HG02642 (cell line): ENCODE results near the gene MRPL55.
"Not testable (repeated sequence)": the region's sequence is repeated elsewhere in the genome, so short reads cannot be mapped to it uniquely, and the experiment has no call there.

Source experiments
- ATAC-seq: cut with Tn5 transposase; IDR thresholded peaks from one replicate; pipeline ENCODE4 v1.9.1; 2021; ENCODE audit warnings: mild to moderate bottlenecking; ENCODE audit not compliant: unreplicated experiment, poor library complexity

MRPL55 gene

GRCh38 chr1:228125185-228125584 is 16.1 kb upstream of the MRPL55 start:
- ATAC-seq, result no peak

- no peak for ATAC-seq
Measured at GRCh38 chr1:228123505-228123904, 14.4 kb upstream of the MRPL55 start.

- ATAC-seq, result no peak
Measured at GRCh38 chr1:228122921-228123441, 13.9 kb upstream of the MRPL55 start.

- ATAC-seq, result no peak
Measured at GRCh38 chr1:228120857-228121489, 11.9 kb upstream of the MRPL55 start.

DNA sequence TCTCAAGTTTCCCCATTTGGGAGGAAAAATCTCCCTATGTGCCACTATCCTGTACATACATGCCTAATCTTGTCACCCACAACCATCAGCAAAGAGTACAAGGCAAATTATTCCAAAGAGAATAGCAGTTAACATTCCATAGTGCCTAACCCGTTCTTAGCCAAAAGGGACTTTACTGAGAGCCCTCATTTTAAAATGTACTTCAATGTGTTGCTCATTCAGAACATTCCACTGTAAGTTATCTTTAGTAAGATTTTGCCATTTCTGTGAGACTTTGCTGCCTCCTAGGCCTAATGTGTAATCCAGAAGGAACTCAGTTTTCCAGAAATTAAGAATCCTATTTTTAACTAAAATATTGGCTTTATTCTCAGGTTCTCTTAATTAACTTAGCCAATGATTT is 11.3 kb upstream of the MRPL55 start:
- ATAC-seq, result no peak

DNA sequence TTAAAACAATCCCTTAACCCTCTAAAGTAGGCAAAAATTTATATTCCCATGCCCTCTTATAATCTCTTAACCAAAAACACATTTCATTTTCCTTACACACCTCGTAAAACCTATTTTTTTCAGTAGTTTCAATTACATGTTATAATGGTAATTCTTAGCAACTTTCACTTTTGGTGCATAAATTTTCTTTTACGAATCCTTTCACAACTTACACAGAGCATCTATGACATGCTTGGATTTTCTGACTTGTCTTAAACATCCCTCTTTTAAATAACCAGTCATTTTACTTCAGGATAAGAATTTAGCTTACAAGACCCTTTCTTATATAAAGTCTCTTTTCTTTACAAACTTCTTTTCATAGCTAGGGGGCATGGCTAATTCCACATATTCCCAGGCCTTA is 8.9 kb upstream of the MRPL55 start:
- no peak for ATAC-seq

DNA sequence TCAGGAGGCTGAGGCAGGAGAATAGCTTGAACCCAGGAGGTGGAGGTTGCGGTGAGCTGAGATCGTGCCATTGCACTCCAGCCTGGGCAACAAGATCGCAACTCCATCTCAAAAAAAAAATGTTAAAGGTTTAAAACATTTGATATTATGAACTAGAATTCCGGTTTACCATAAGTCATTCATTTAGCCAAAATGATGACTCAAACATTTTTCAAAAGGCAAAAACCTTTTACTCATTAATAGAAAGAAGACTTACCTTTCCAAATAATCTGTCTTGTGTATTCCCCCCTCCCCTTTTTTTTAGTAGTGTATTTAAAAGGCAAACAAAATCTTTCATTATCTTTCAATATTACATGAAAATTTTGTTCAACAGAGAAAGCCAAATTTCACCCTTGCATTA is 8.2 kb upstream of the MRPL55 start:
- ATAC-seq, result no peak

DNA sequence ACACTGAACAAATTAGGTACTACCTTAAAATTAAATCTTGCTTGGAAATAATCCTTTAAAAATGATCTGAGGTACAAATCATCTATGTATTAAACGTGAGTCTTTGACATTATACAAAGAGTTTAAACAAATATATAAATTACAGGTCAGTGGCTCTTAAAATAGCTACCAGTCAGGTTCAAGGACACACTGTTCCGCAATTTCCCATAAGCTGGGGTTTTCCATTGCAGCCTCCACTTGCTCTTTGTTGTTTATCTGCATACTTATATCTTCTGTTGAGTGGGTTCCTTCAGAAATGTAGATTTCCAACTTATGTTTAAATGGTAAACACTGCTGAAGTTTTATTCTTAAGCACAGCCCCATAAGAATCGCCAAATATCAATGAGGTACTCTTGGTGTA is 5.7 kb upstream of the MRPL55 start:
- ATAC-seq, result no peak

DNA sequence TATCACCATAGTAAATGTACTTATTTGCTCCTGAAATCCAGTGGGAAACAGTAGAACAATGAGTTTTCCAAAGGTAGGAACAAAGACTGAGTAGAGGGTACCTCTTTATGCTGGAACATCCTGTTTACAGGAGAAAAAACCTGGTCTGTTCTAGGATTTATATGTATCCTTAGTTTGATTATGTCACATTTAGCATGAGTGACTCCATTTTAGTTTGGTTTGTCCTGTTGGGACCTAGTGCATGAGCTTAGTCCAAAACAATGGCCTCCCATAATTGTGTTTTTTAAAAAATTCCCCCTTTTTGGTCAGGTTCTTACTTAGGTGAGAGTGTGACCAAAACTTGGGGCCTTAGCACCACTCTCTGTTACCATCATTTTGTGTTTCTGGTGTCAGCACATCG is 3.5 kb upstream of the MRPL55 start:
- no peak for ATAC-seq

GRCh38 chr1:228112167-228112566 is 3.1 kb upstream of the MRPL55 start:
- ATAC-seq, result no peak

DNA sequence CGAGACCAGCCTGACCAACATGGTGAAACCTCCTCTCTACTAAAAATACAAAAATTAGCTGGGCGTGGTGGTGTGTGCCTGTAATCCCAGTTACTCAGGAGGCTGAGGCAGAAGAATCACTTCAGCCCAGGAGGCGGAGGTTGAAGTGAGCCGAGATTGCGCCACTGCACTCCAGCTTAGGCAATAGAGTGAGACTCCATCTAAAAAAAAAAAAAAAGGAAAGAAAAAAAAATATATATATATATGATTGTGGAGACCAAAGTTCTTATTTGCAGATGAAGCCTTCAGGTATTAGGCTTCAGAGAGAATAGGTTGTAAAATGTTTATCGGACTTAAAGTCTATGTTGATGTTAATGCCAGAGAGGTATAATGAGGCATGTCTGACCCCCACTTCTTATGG is 2.2 kb upstream of the MRPL55 start:
- ATAC-seq, result not testable (repeated sequence)

DNA sequence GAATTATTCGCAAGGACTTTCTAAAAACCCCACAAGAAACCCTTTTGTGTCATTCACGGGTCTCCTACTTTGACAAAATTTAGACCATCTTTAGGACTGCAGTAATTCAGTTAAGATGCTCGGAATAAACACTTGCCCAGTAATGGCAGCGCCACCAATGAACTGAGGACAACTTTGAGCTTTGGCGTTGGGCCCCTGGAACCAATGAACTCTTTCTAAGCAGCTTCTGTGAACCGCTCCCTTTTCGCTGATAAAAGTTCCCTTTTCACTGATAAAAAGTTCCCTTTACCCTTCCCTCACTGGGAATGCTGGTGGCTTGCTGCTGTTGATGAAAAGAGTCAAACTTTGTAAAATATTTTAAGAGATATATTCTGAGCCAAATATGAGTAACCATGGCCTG is 1.5 kb upstream of the MRPL55 start:
- no peak for ATAC-seq

GRCh38 chr1:228109962-228110488 is 926 bp upstream of the MRPL55 start:
- peak; percentile 1 for ATAC-seq

GRCh38 chr1:228108742-228109072 is 392 bp downstream of the MRPL55 start:
- no peak for ATAC-seq

DNA sequence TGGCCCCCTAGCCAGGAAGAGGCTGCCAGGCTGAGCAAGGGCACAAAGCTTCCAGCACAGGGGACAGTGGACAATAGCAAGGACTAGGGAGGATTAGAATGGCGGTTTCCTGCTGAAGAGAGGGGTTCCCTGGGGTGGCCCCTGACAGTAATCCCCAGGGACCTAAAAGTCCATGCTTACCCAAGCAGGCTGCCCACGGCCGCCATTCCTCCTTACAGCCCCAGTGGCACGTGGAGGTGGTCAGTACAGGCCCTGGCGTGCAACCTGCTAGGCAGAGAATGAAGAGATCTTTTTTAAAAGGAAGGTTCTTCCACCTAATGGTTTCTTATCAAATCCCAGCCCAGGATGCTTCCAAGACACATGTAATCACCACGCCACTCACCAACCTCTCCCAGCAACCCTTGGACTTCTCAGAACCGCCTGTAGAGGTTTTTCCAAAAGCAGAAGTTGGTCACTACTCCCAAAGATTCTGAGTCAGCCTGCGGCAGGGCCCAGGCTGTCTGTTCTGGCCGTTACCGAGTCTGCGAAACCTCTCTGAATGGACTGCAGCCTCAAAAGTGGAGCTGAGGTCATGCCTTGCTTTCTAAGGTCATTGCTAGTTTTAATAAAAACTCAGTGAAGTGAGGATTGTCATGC is 926 bp downstream of the MRPL55 start:
- ATAC-seq, result no peak

- no peak for ATAC-seq
Measured at GRCh38 chr1:228107636-228108035, 1.5 kb downstream of the MRPL55 start.

DNA sequence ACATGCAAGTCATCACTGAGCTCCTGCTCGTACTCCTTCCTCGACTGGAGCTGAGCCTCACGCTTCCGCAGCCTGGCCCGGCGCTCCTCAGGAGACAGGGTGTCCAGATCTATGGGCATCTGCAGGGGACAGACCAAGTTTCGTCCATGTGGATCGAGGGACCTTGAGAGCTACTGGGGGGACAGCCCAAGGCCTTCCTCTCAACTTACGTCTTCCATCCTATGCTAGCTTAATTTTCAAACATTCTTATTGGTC is 2.4 kb downstream of the MRPL55 start:
- no peak for ATAC-seq

- ATAC-seq, result no peak
Measured at GRCh38 chr1:228105996-228106799, 2.9 kb downstream of the MRPL55 start.

GRCh38 chr1:228105270-228105995 is 3.7 kb downstream of the MRPL55 start:
- ATAC-seq, result no peak

GRCh38 chr1:228104526-228105269 is 4.4 kb downstream of the MRPL55 start:
- no peak for ATAC-seq
